LNCAP (cell line): ENCODE results near the gene COL5A2.

Source experiments
- TF ChIP-seq, protein P1 (sequence below): fragments of 450-650 bp; IDR thresholded peaks from 2 replicates; pipeline ENCODE4 v1.5.1; 2017; ENCODE audit warnings: mild to moderate bottlenecking

Gene COL5A2

GRCh38 chr2:188984680-188985079 lies 194.9 kb downstream of the COL5A2 start:
- TF ChIP-seq, protein P1, sequence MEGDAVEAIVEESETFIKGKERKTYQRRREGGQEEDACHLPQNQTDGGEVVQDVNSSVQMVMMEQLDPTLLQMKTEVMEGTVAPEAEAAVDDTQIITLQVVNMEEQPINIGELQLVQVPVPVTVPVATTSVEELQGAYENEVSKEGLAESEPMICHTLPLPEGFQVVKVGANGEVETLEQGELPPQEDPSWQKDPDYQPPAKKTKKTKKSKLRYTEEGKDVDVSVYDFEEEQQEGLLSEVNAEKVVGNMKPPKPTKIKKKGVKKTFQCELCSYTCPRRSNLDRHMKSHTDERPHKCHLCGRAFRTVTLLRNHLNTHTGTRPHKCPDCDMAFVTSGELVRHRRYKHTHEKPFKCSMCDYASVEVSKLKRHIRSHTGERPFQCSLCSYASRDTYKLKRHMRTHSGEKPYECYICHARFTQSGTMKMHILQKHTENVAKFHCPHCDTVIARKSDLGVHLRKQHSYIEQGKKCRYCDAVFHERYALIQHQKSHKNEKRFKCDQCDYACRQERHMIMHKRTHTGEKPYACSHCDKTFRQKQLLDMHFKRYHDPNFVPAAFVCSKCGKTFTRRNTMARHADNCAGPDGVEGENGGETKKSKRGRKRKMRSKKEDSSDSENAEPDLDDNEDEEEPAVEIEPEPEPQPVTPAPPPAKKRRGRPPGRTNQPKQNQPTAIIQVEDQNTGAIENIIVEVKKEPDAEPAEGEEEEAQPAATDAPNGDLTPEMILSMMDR: no peak

- TF ChIP-seq, protein P1: peak; percentile 47; the same call in 1 of the 2 replicates
These were observed 195.5 kb downstream of the COL5A2 start for GRCh38 chr2:188984065-188984491.

DNA sequence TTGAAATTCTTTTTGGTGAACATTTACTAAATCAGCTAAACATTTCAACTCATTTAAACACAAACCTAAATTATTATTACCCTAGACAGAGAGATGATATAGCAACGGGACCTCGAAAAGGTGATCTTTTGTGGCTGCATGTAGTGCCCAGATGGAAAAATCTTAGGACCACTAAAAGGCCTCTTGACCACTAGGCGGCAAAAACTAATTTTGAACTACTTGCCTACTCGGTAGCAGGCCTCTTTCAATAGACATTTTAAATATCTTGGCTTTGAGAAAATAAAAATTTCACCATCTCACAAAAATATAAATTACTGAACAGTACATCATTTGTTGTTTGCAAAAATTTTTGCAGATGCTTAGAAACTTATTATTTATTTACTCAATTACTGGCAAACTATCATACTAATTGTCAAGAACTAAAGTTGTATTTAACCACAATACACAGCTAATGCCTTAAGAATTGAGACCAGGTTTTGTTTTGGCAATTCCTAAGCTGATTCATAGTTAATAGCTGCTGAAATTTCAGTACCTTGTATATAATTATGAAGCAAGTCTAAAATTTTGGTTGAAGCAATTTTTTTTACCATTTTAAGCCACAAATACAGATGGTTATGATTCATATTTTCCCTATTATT lies 196.0 kb downstream of the COL5A2 start:
- TF ChIP-seq, protein P1: no peak
